GM10266 (cell line): Measurements from ENCODE around the gene B3GALT6.

Source experiments
- DNase-seq: peaks from one replicate; pipeline ENCODE4 v3.0.0; 2012; ENCODE audit errors: extremely low spot score
- CTCF ChIP-seq: IDR thresholded peaks from 2 replicates; pipeline ENCODE4 v1.5.1; 2012; ENCODE audit warnings: mild to moderate bottlenecking, low read depth; ENCODE audit not compliant: control insufficient read depth, insufficient read depth; ENCODE audit errors: missing control alignments

B3GALT6 gene

DNA sequence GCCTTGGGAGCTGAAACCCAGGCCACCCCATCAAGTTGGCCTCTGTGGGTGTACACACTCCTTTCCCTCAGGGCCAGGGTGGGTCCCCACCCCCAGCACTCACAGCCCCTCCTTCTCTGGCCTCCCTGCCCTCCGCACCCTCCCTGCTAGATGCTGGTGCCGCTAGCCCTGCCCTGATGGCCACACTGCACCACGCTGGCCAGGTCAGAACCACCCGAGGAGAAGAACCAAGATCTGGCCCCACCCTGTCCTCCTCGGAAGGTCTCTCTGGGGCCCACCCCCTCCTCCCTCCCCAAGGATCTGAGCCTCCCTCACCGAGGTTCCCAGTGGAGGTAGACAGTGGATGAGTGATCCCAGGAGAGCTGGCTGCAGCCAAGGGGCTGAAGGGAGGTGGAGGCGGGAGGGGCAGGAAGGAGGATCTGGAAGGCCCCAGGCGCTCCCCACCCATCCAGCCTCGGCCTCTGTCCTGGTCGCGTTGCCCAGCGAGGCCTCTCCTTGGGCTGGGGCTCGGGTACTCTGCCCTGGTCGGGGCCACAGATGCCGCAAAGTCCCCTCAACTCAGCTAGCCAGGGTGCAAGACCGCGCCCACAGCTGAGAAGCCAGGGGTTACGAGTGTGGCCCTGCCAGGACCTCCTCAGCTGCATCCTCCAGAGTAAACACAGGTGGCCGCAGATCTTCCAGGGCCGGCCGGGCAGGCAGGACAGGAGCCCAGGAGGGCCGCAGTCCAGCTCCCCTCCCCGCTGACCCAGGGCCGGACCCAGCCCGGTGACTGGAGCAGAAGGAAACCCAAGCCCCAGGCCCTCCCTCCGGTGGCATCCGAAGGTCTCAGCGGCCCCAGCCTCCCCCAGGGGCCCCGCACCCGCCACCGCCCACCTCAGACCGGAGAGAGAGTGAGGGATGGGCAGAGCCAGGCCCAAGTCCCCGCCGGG, 5.2 kb downstream of the B3GALT6 start:
- TF ChIP-seq CTCF = no peak
- DNase-seq = no peak

DNA sequence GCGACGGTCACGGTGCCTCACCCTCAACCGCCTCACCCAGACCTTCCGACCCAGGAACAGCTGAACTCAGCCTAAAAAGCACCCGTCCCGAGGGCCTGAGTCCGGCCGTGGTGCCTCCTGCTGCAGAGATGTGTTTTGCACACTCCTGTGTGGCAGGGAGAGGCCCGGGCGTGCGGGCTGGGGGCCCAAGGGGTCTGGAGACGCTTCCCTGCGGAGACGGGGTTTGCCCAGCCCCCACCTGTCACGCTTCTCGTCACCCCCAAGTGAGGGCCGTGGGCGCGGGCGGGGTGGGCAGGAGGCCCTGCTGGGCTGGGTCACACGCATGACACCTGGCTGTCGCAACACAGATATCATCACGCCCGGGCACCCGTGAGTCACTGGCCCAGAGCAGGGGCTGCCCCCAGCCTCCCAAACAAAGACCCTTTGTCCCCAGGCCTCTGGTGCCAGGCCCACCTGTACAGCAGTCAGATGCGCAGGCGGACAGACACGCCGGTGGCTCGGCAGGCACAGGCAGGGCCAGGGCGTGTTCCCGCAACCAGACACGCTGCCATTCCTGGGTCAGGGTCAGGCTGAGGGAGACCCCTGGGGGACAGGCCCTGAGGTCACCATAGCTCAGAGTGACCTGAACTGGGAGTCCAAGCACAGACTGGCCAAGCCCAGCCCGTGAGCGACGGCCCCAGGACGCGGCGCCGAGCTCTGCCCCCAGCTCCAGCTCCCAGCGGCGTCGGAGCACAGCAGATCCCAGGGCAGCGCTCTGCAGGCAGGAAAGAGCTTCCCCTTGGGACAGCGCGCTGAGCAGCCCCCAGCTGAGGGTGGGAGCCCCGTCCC, 6.1 kb downstream of the B3GALT6 start:
- no peak for DNase-seq
- no peak for TF ChIP-seq CTCF

GRCh38 chr1:1238702-1239178, 6.7 kb downstream of the B3GALT6 start:
- DNase-seq = no peak
- no peak for TF ChIP-seq CTCF

DNA sequence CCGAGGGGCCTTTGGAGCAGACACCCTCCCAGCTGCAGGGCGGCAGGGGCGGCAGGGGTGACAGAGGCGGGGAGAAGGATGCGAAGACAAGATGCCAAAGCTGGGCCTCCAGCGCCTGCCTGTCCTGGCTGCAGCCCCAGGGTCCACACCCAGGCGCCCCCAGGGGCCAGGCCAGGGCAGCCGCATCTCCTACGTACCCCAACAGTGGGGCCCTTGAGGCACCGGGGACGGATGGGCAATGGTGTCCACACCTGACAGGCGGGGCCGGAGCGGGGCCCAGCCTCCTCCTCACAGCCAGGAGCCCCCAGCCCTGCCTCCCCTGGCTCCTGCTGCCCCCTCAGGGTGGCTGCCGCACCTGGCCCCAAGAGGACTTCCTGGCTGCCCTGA, 7.2 kb downstream of the B3GALT6 start:
- DNase-seq = no peak
- no peak for TF ChIP-seq CTCF

DNA sequence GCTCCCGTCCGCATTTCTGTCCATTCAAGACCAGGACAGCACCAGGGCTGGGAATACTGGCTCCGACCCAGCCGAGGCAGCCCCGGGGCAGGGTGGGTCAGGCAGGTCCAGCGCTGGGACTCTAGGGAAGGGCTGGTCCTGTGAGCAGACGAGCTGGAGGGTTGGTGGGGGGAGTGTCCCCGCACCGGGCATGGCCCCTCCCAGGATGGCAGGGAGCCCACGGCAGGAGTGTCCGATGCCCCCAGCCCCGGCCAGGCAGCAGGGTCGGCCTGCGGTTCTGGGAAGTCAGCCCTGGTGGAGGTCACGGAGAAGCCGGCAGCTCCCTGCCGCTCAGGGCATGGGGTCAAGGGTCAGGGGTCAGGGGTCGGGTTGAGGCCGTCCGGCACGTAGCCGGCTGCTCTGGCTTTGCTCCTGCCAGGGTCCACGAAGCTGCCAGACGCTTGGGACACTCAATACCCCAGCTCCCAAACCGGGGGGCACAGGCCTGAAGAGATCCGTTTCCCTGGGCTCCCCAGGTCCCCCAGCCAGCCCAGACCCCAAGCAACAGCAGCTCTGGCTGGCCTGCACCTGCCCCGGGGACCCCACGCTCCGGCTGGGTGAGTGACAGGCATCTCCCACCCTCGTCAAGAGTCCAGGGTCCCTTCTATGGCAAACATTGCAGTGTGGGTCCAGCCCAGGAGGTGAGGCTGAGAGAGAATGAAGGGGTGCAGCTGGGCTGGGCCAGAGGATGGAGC, 7.7 kb downstream of the B3GALT6 start:
- DNase-seq = no peak
- no peak for TF ChIP-seq CTCF

DNA sequence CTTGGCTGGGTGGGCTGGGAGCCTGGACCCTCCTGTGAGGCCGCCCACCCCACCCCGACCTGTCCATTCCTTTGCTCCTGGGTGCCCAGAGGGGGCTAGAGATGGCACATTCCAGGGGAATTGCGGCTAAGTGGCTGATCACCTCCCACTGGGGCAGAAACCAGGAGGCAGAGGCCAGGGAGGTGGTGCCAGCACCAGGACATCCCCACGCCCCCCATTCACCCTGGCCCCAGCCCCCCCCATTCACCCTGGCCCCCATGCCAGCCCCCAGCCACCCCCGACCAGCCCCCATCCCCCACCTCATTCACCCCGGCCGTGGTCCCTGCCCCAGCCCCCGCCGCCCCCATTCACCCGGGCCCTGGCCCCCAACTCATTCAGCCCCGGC, 8.3 kb downstream of the B3GALT6 start:
- no peak for DNase-seq

More for the DNA sequence above, 8.3 kb downstream of the B3GALT6 start:
- no peak for TF ChIP-seq CTCF
